Hepatocyte (in vitro differentiated cells): ENCODE data around the gene CLRN2. TPM values are rescaled to one million over a fixed set of nuclear protein-coding genes. Genes with fewer than 3 reads are reported as not detected.
"Not testable (repeated sequence)": the region's sequence is repeated elsewhere in the genome, so short reads cannot be mapped to it uniquely, and the experiment has no call there.

Experiments used
- DNase-seq: peaks from one replicate; pipeline ENCODE4 v3.0.0-alpha.2; 2016; ENCODE audit warnings: low spot score
- H2AFZ ChIP-seq: fragments of 200-600 bp; sonication (generic); 2 replicates; pipeline ENCODE4 v1.6.0; 2016; ENCODE audit warnings: antibody characterized with exemption, mild to moderate bottlenecking
- H3K27ac ChIP-seq: fragments of 200-600 bp; sonication (generic); 2 replicates; pipeline ENCODE4 v1.5.1; 2016; ENCODE audit warnings: mild to moderate bottlenecking
- H3K27me3 ChIP-seq: fragments of 200-600 bp; sonication (generic); 2 replicates; pipeline ENCODE4 v1.6.1; 2016
- H3K36me3 ChIP-seq: fragments of 200-600 bp; sonication (generic); replicated peaks from 2 replicates; pipeline ENCODE4 v1.5.1; 2016; ENCODE audit warnings: low read depth; ENCODE audit not compliant: insufficient read depth
- H3K4me1 ChIP-seq: fragments of 200-600 bp; sonication (generic); 2 replicates; pipeline ENCODE4 v1.5.1; 2016; ENCODE audit warnings: mild to moderate bottlenecking, moderate library complexity; ENCODE audit not compliant: insufficient read depth
- H3K4me2 ChIP-seq: fragments of 200-600 bp; sonication (generic); 2 replicates; pipeline ENCODE4 v1.6.0; 2016
- H3K4me3 ChIP-seq: fragments of 200-600 bp; sonication (generic); 2 replicates; pipeline ENCODE4 v1.5.1; 2016; ENCODE audit warnings: mild to moderate bottlenecking
- H3K79me2 ChIP-seq: fragments of 200-600 bp; sonication (generic); 2 replicates; pipeline ENCODE4 v1.6.0; 2017; ENCODE audit warnings: mild to moderate bottlenecking
- H3K9me2 ChIP-seq: fragments of 200-600 bp; sonication (generic); replicated peaks from 2 replicates; pipeline ENCODE4 v1.6.0; 2017; ENCODE audit warnings: mild to moderate bottlenecking; ENCODE audit not compliant: insufficient read depth
- H3K9me3 ChIP-seq: fragments of 200-600 bp; sonication (generic); 2 replicates; pipeline ENCODE4 v1.5.1; 2016; ENCODE audit warnings: low read depth, mild to moderate bottlenecking
- H4K20me1 ChIP-seq: fragments of 200-600 bp; sonication (generic); 2 replicates; pipeline ENCODE4 v1.6.0; 2016; ENCODE audit warnings: mild to moderate bottlenecking; ENCODE audit not compliant: insufficient read depth, poor library complexity, severe bottlenecking
- EZH2 ChIP-seq: fragments of 200-600 bp; sonication (generic); IDR thresholded peaks from 2 replicates; pipeline ENCODE4 v1.6.1; 2016; ENCODE audit warnings: antibody characterized with exemption, mild to moderate bottlenecking, borderline replicate concordance
- EZH2phosphoT487 ChIP-seq: fragments of 200-600 bp; sonication (generic); IDR thresholded peaks from one replicate; pipeline ENCODE4 v1.6.1; 2018; ENCODE audit warnings: antibody characterized with exemption, mild to moderate bottlenecking, low read depth, moderate library complexity; ENCODE audit not compliant: unreplicated experiment, severe bottlenecking
- WGBS: methylation state at CpG from one replicate; pipeline ENCODE4 v1.1.6; 2016; ENCODE audit warnings: low lambda C conversion rate; ENCODE audit errors: missing lambda C conversion rate; 5-methylcytosine and 5-hydroxymethylcytosine counted together
- polyA plus RNA-seq: library from polyadenylated mRNA; unstranded; fragments of >200 nt; fragmentation: Nextera tagmentation; extraction: Ambion mirVana; gene quantifications from 2 replicates; pipeline ENCODE4 v1.2.1, GENCODE V29; 2016
- total RNA-seq: library from RNA; depleted of rRNA; stranded (reverse); fragments of >200 nt; gene quantifications from 2 replicates; pipeline ENCODE4 v1.2.3, GENCODE V29; 2014
- TF ChIP-seq, protein P1 (sequence below): fragments of 200-600 bp; sonication (generic); IDR thresholded peaks from 2 replicates; pipeline ENCODE4 v1.5.1; 2016; ENCODE audit warnings: antibody characterized with exemption, mild to moderate bottlenecking; ENCODE audit not compliant: poor library complexity

The CLRN2 gene
- total and polyA plus RNA-seq, 2 experiments from 2014 or later, result not detected

DNA sequence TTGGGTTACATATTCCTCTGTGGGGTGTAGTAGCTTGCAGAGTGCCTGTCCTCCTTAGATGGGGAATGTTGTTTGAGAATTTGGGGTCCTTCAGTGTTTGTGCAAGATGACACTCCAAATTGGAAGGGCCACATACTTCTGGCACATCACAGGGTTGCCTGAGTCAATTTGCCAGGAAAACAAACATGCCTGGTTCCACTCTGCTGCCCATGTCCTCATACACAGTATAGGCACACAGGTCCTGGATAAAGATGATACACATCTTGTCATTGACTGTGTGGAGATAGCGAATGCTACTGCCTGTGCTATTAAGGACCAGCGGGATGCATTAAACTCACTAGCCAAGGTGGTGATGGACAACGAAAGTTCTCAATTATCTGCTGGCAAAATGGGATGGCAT is 50.9 kb downstream of the CLRN2 start:
- Histone ChIP-seq H4K20me1 (no peaks in the 10 kb centered on the region), H3K9me2 (no peaks in the 10 kb centered on the region), H3K27ac (no peak overlapping the region), H3K9me3 (no peaks in the 10 kb centered on the region), H3K4me2 (no peak overlapping the region), H3K27me3 (no peaks in the 10 kb centered on the region), H3K36me3 (no peaks in the 10 kb centered on the region), H3K4me3 (no peak overlapping the region), H3K79me2 (no peaks in the 10 kb centered on the region), H2AFZ (no peak overlapping the region), H3K4me1 (no peaks in the 10 kb centered on the region)
- 96% methylated on average over 3 of the region's 3 CpGs for WGBS
- DNase-seq, result no peak
- TF ChIP-seq EZH2 (no peak), EZH2phosphoT487 (no peak)
- TF ChIP-seq, protein P1, sequence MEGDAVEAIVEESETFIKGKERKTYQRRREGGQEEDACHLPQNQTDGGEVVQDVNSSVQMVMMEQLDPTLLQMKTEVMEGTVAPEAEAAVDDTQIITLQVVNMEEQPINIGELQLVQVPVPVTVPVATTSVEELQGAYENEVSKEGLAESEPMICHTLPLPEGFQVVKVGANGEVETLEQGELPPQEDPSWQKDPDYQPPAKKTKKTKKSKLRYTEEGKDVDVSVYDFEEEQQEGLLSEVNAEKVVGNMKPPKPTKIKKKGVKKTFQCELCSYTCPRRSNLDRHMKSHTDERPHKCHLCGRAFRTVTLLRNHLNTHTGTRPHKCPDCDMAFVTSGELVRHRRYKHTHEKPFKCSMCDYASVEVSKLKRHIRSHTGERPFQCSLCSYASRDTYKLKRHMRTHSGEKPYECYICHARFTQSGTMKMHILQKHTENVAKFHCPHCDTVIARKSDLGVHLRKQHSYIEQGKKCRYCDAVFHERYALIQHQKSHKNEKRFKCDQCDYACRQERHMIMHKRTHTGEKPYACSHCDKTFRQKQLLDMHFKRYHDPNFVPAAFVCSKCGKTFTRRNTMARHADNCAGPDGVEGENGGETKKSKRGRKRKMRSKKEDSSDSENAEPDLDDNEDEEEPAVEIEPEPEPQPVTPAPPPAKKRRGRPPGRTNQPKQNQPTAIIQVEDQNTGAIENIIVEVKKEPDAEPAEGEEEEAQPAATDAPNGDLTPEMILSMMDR, result no peak

DNA sequence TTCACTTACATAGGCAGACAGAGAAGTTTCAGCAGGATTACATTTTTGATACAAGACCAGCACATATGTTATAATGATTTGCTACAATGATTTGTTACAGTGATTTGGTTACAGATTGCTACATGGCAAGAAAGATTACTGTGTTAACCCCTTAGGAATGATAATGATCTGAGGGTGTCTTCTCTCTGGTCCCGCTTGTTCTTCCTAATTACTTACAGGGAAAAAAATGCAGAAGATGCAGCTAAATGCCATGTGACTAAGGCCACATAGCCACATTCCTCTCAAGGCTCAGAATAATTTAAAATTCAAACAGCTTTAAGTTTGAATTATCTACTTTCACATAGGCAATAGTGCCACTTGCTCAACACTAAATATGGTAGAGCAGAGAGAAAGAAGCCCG is 52.3 kb downstream of the CLRN2 start:
- Histone ChIP-seq H3K4me3 (no peak overlapping the region), H3K4me1 (no peaks in the 10 kb centered on the region), H3K79me2 (no peaks in the 10 kb centered on the region), H3K9me2 (no peaks in the 10 kb centered on the region), H2AFZ (no peak overlapping the region), H3K27ac (no peak overlapping the region), H3K27me3 (no peaks in the 10 kb centered on the region), H4K20me1 (no peaks in the 10 kb centered on the region), H3K9me3 (no peaks in the 10 kb centered on the region), H3K36me3 (no peaks in the 10 kb centered on the region), H3K4me2 (no peak overlapping the region)
- TF ChIP-seq, protein P1, result no peak
- no peak for TF ChIP-seq EZH2
- DNase-seq, result no peak
- WGBS, result 83% methylated on average over 2 of the region's 2 CpGs

GRCh38 chr4:17574206-17574605 is 59.2 kb downstream of the CLRN2 start:
- no peaks in the 10 kb centered on the region for H3K9me2 ChIP-seq
- no peaks in the 10 kb centered on the region for H4K20me1 ChIP-seq
- H3K9me3 ChIP-seq, result no peaks in the 10 kb centered on the region
- H3K4me3 ChIP-seq, result no peak overlapping the region
- 80% methylated on average over 4 of the region's 4 CpGs for WGBS
- H3K4me1 ChIP-seq, result peaks cover 11% of the 10 kb centered on the region
- H3K27ac ChIP-seq, result no peak overlapping the region
- H2AFZ ChIP-seq, result no peak overlapping the region
- no peaks in the 10 kb centered on the region for H3K27me3 ChIP-seq
- TF ChIP-seq EZH2phosphoT487, result no peak
- TF ChIP-seq EZH2, result no peak
- TF ChIP-seq, protein P1, result no peak
- no peak overlapping the region for H3K4me2 ChIP-seq
- no peaks in the 10 kb centered on the region for H3K36me3 ChIP-seq
- peaks cover 6% of the 10 kb centered on the region for H3K79me2 ChIP-seq
- no peak for DNase-seq

GRCh38 chr4:17575177-17575576 is 60.2 kb downstream of the CLRN2 start:
- H3K4me2 ChIP-seq, H2AFZ ChIP-seq, H3K9me2 ChIP-seq, H3K36me3 ChIP-seq, H4K20me1 ChIP-seq, H3K4me3 ChIP-seq, DNase-seq, H3K9me3 ChIP-seq, H3K27me3 ChIP-seq, H3K27ac ChIP-seq: not testable (repeated sequence)
- WGBS, result 94% methylated on average over 12 of the region's 12 CpGs
- peaks cover 13% of the 10 kb centered on the region for H3K79me2 ChIP-seq
- peaks cover 12% of the 10 kb centered on the region for H3K4me1 ChIP-seq

Other genes starting within 250 kb of the CLRN2 start
- 56.2 and 67.6 TPM in 2 replicates for gene QDPR, start 3.1 kb upstream of the CLRN2 start, total RNA-seq
- 65.5 and 70.3 TPM in 2 replicates for gene QDPR, start 3.1 kb upstream of the CLRN2 start, polyA plus RNA-seq
- 75.5 and 76.4 TPM in 2 replicates for gene LAP3, start 62.0 kb downstream of the CLRN2 start, total RNA-seq
- gene LAP3, start 62.0 kb downstream of the CLRN2 start, polyA plus RNA-seq, result 53.2 and 56.2 TPM in 2 replicates
- 17.6 and 19.3 TPM in 2 replicates for gene MED28, start 99.5 kb downstream of the CLRN2 start, total RNA-seq
- gene MED28, start 99.5 kb downstream of the CLRN2 start, polyA plus RNA-seq, result 46.6 and 49.4 TPM in 2 replicates